Fibroblast of lung (primary cell): ENCODE results near the gene TOLLIP.

Experiments
- EZH2 ChIP-seq: IDR thresholded peaks from 2 replicates; pipeline ENCODE4 v1.5.1; 2012; ENCODE audit warnings: low read length, control low read depth, mild to moderate bottlenecking; ENCODE audit errors: missing control alignments
- TF ChIP-seq, protein P1 (sequence below), 2 donors: IDR thresholded peaks in 1 of 2; conservative IDR thresholded peaks in 1 of 2; 1 replicate in 1 of 2; 2 replicates in 1 of 2; pipeline ENCODE4 v1.5.1; 2011 to 2012; ENCODE audit warnings: low read length in 2 of 2, control low read depth in 1 of 2, inconsistent platforms in 1 of 2, low read depth in 1 of 2, mild to moderate bottlenecking in 1 of 2

DNA sequence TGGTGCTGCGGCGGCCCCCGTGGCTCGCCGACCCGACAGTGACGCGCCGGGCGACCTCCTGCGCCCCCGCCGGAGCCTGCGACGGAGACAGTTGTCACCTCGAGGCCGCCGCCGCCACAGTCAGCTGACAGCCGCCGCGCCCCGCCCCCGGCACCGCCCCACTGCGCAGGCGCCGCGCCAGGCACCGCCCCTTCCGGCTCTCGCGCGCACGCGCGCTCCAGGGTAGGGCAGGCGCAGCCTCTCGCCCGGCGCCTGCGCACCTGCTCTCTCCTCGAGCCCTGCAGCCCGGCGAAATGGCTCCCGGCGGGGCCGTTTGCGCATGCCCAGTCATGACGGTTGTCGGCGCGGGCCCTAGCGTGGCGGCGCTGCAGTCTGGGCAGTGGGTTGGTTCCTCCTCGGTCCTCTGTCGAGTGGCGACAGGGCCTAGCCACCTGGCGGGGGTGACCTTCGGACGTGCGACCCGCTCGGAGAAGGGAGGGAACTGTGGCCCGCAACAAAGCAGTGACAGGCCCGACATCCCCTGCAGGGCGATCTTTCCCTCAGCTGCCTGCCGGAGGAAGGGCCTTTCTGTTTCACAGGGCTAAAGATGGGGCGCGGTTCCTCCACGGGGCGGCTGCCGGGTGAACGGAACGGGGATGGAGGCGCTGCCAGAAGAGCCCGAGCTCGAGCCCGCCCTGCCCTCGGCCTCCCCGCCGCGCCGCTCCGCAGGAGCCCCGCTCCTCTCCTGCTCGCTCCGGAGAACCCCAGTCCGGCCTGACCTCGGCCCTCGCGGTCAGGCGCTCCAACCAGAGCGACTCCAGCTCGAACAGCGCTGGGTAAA is at the start of gene TOLLIP:
- TF ChIP-seq, protein P1, sequence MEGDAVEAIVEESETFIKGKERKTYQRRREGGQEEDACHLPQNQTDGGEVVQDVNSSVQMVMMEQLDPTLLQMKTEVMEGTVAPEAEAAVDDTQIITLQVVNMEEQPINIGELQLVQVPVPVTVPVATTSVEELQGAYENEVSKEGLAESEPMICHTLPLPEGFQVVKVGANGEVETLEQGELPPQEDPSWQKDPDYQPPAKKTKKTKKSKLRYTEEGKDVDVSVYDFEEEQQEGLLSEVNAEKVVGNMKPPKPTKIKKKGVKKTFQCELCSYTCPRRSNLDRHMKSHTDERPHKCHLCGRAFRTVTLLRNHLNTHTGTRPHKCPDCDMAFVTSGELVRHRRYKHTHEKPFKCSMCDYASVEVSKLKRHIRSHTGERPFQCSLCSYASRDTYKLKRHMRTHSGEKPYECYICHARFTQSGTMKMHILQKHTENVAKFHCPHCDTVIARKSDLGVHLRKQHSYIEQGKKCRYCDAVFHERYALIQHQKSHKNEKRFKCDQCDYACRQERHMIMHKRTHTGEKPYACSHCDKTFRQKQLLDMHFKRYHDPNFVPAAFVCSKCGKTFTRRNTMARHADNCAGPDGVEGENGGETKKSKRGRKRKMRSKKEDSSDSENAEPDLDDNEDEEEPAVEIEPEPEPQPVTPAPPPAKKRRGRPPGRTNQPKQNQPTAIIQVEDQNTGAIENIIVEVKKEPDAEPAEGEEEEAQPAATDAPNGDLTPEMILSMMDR (conservative IDR thresholded peaks at IDR 0.05 in 1 of 2, IDR thresholded peaks at IDR 0.05 in 1 of 2; ENCODE audit: low read depth in 1 of 2, low read length in 2 of 2): peak in 1 of 2 donors; percentile 16
- TF ChIP-seq EZH2: no peak
